WTC11 (cell line): ENCODE results near the gene LENEP. TPM values are rescaled to one million over a fixed set of nuclear protein-coding genes. Genes with fewer than 3 reads are reported as not detected.
"Not testable (repeated sequence)": the region's sequence is repeated elsewhere in the genome, so short reads cannot be mapped to it uniquely, and the experiment has no call there.

Experiments used
- ATAC-seq: fragments of 200-7000 bp; cut with Tn5 transposase; 2 replicates; pipeline ENCODE4 v1.10.0; 2021; ENCODE audit warnings: mild to moderate bottlenecking, moderate library complexity
- CTCF ChIA-PET: fragments of 300-600 bp; sonication (Branson Sonifier 250); formaldehyde crosslinking; loops from one replicate; lab custom pipeline; 2021; ENCODE audit warnings: antibody characterized with exemption; lab: Charles Lee
- POLR2A ChIA-PET: fragments of 350-600 bp; sonication (Branson Sonifier 250); formaldehyde crosslinking; loops from one replicate; lab custom pipeline; 2021; ENCODE audit warnings: antibody characterized with exemption; lab: Charles Lee
- DNase-seq: peaks from one replicate; pipeline ENCODE4 v3.0.0; 2021; ENCODE audit warnings: low spot score
- H3K27ac Mint-ChIP-seq: 2 replicates; pipeline ENCODE4 v1.8.0; 2021; ENCODE audit warnings: mixed read lengths
- H3K27me3 Mint-ChIP-seq: 2 replicates; pipeline ENCODE4 v1.8.0; 2021; ENCODE audit warnings: low read depth, mild to moderate bottlenecking, moderate library complexity, mixed read lengths
- H3K36me3 Mint-ChIP-seq: 2 replicates; pipeline ENCODE4 v1.8.0; 2021; ENCODE audit warnings: mixed read lengths
- H3K4me1 Mint-ChIP-seq: 2 replicates; pipeline ENCODE4 v1.8.0; 2022; ENCODE audit warnings: mixed read lengths
- H3K4me3 Mint-ChIP-seq: 2 replicates; pipeline ENCODE4 v1.8.0; 2021; ENCODE audit warnings: mild to moderate bottlenecking, moderate library complexity, mixed read lengths
- H3K9me3 Mint-ChIP-seq: 2 replicates; pipeline ENCODE4 v1.8.0; 2021; ENCODE audit warnings: mixed read lengths
- EMX1 ChIP-seq: fragments of 250-450 bp; sonication (Bioruptor Pico); IDR thresholded peaks from 2 replicates; pipeline ENCODE4 v1.8.0; 2021; ENCODE audit warnings: mild to moderate bottlenecking
- ERG ChIP-seq: fragments of 250-450 bp; sonication (Bioruptor Pico); IDR thresholded peaks from 2 replicates; pipeline ENCODE4 v1.8.0; 2021; ENCODE audit warnings: mild to moderate bottlenecking
- FOXJ3 ChIP-seq: sonication (generic); formaldehyde crosslinking; IDR thresholded peaks from 2 replicates; pipeline ENCODE4 v1.9.0; 2021; ENCODE audit warnings: missing genetic modification reagents, mild to moderate bottlenecking, borderline replicate concordance
- FOXK1 ChIP-seq: sonication (generic); formaldehyde crosslinking; IDR thresholded peaks from 2 replicates; pipeline ENCODE4 v1.8.0; 2022; ENCODE audit warnings: mild to moderate bottlenecking, moderate library complexity, missing genetic modification reagents
- GTF2I ChIP-seq: fragments of 250-450 bp; sonication (Bioruptor Pico); conservative IDR thresholded peaks from 2 replicates; pipeline ENCODE4 v1.4.0; 2021; ENCODE audit warnings: mild to moderate bottlenecking
- JUN ChIP-seq: sonication (generic); formaldehyde crosslinking; IDR thresholded peaks from 2 replicates; pipeline ENCODE4 v1.8.0; 2023; ENCODE audit warnings: mild to moderate bottlenecking, missing genetic modification reagents
- KAT7 ChIP-seq: sonication (generic); formaldehyde crosslinking; IDR thresholded peaks from 2 replicates; pipeline ENCODE4 v1.8.1; 2023; ENCODE audit warnings: missing genetic modification reagents, mild to moderate bottlenecking, borderline replicate concordance
- MLX ChIP-seq: sonication (generic); formaldehyde crosslinking; IDR thresholded peaks from 2 replicates; pipeline ENCODE4 v1.8.1; 2023; ENCODE audit warnings: mild to moderate bottlenecking, missing genetic modification reagents, moderate library complexity
- NFATC4 ChIP-seq: fragments of 250-450 bp; sonication (Bioruptor Pico); IDR thresholded peaks from 2 replicates; pipeline ENCODE4 v1.9.0; 2021; ENCODE audit warnings: mild to moderate bottlenecking
- NR1H2 ChIP-seq: sonication (generic); formaldehyde crosslinking; IDR thresholded peaks from 2 replicates; pipeline ENCODE4 v1.9.0; 2021; ENCODE audit warnings: mild to moderate bottlenecking, moderate library complexity, missing genetic modification reagents
- NR2C2 ChIP-seq: sonication (generic); formaldehyde crosslinking; IDR thresholded peaks from 2 replicates; pipeline ENCODE4 v1.8.0; 2022; ENCODE audit warnings: mild to moderate bottlenecking, missing genetic modification reagents
- PRDM15 ChIP-seq: sonication (generic); formaldehyde crosslinking; IDR thresholded peaks from 2 replicates; pipeline ENCODE4 v1.8.0; 2022; ENCODE audit warnings: missing genetic modification reagents
- SMAD4 ChIP-seq: sonication (generic); formaldehyde crosslinking; IDR thresholded peaks from 2 replicates; pipeline ENCODE4 v1.8.0; 2022; ENCODE audit warnings: mild to moderate bottlenecking, missing genetic modification reagents
- TEAD1 ChIP-seq: sonication (generic); formaldehyde crosslinking; IDR thresholded peaks from 2 replicates; pipeline ENCODE4 v1.8.0; 2022; ENCODE audit warnings: mild to moderate bottlenecking, missing genetic modification reagents
- TEAD4 ChIP-seq: sonication (generic); formaldehyde crosslinking; IDR thresholded peaks from 2 replicates; pipeline ENCODE4 v1.8.0; 2022; ENCODE audit warnings: mild to moderate bottlenecking, missing genetic modification reagents
- USF1 ChIP-seq: sonication (generic); formaldehyde crosslinking; IDR thresholded peaks from 2 replicates; pipeline ENCODE4 v1.8.0; 2022; ENCODE audit warnings: mild to moderate bottlenecking, missing genetic modification reagents
- USF2 ChIP-seq: sonication (generic); formaldehyde crosslinking; IDR thresholded peaks from 2 replicates; pipeline ENCODE4 v1.8.1; 2023; ENCODE audit warnings: mild to moderate bottlenecking, missing genetic modification reagents, moderate library complexity
- ZNF232 ChIP-seq: sonication (generic); formaldehyde crosslinking; IDR thresholded peaks from 2 replicates; pipeline ENCODE4 v1.8.0; 2022; ENCODE audit warnings: mild to moderate bottlenecking, missing genetic modification reagents
- ZNF671 ChIP-seq: fragments of 250-450 bp; sonication (Bioruptor Pico); IDR thresholded peaks from 2 replicates; pipeline ENCODE4 v1.8.0; 2021; ENCODE audit warnings: mild to moderate bottlenecking
- total RNA-seq: library from RNA; stranded (reverse); gene quantifications from 3 replicates; pipeline ENCODE4 v1.2.3, GENCODE V29; 2021

Gene LENEP
- total RNA-seq, 1 experiment from 2014 or later = 1.2 TPM

- no peak for TF ChIP-seq NR1H2 (CRISPR knock-in tag)
- TF ChIP-seq, all 79 proteins: peak for 12
These were observed 10.3 kb upstream of the LENEP start, which contains the start of gene FLAD1 (continued) for GRCh38 chr1:154982897-154983648.

- no peak for DNase-seq
- no peak for TF ChIP-seq MLX
- no peak for TF ChIP-seq TEAD4 (CRISPR knock-in tag)
- no peak for TF ChIP-seq KAT7 (CRISPR knock-in tag)
- no peak for TF ChIP-seq JUN (CRISPR knock-in tag)
- no peak for TF ChIP-seq PRDM15 (CRISPR knock-in tag)
- TF ChIP-seq GTF2I (CRISPR knock-in tag) = no peak
- no peak for TF ChIP-seq ZNF671
- no peak for TF ChIP-seq NR2C2 (CRISPR knock-in tag)
- no peak for TF ChIP-seq EMX1
- TF ChIP-seq USF1 (CRISPR knock-in tag) = no peak
- no peak for TF ChIP-seq NFATC4 (CRISPR knock-in tag)
- TF ChIP-seq TEAD1 (CRISPR knock-in tag) = no peak
- no peak for TF ChIP-seq ZNF232 (CRISPR knock-in tag)
- no peak for TF ChIP-seq FOXJ3 (CRISPR knock-in tag)
- TF ChIP-seq SMAD4 (CRISPR knock-in tag) = no peak
- TF ChIP-seq USF2 (CRISPR knock-in tag) = no peak
- TF ChIP-seq ERG (CRISPR knock-in tag) = no peak
- no peak for TF ChIP-seq FOXK1 (CRISPR knock-in tag)
- Mint-ChIP-seq H3K27me3 (no peaks in the 10 kb centered on the region), H3K4me3 (no peak overlapping the region), H3K36me3 (peaks cover 38% of the 10 kb centered on the region), H3K4me1 (peaks cover 10% of the 10 kb centered on the region), H3K9me3 (no peaks in the 10 kb centered on the region), H3K27ac (peak overlapping the region; percentile 70; the same call in 1 of the 2 replicates)
- ChIA-PET CTCF (interaction anchor here (0.7 to 5.8 kb wide), 21 partner anchors 10 to 261 kb away, joined by 3 to 50 read pairs (median 5); partner anchors contain the start of genes ADAM15, CKS1B, LENEP and PBXIP1), POLR2A (interaction anchor here (0.7 to 3.7 kb wide), 12 partner anchors 9 to 779 kb away, joined by 3 to 123 read pairs (median 8); partner anchors contain the start of genes LENEP, PBXIP1, PMVK and PYGO2)
- ATAC-seq = no peak
These were observed 9.5 kb upstream of the LENEP start for GRCh38 chr1:154983776-154984466.

GRCh38 chr1:154986736-154987135, 6.7 kb upstream of the LENEP start:
- not testable (repeated sequence) for H3K4me3 Mint-ChIP-seq, ATAC-seq

More at GRCh38 chr1:154986736-154987135, 6.7 kb upstream of the LENEP start:
- not testable (repeated sequence) for H3K9me3 Mint-ChIP-seq, DNase-seq, H3K27me3 Mint-ChIP-seq, H3K27ac Mint-ChIP-seq, H3K4me1 Mint-ChIP-seq
- H3K36me3 Mint-ChIP-seq = peaks cover 26% of the 10 kb centered on the region
- CTCF ChIA-PET = interaction anchor here (2.6 kb wide), 1 partner anchor 13 kb away, joined by 12 read pairs; no protein-coding TSS in a partner anchor
- POLR2A ChIA-PET = interaction anchor here (0.7 to 1.2 kb wide), 2 partner anchors 14 to 16 kb away, joined by 3 to 7 read pairs; partner anchors contain the start of gene SHC1
